ENCODE results near the gene POLE2. TPM values are rescaled to one million over a fixed set of nuclear protein-coding genes. Genes with fewer than 3 reads are reported as not detected.
A peak's percentile ranks its signal among the peaks of the same experiment; 100 is the strongest.

POLE2 gene
- total and polyA plus RNA-seq, 2 of the 13 experiments (the other 11 are each of a cell fraction or from before 2014, with no cell fraction given) = 16.6 to 37.0 TPM

DNA sequence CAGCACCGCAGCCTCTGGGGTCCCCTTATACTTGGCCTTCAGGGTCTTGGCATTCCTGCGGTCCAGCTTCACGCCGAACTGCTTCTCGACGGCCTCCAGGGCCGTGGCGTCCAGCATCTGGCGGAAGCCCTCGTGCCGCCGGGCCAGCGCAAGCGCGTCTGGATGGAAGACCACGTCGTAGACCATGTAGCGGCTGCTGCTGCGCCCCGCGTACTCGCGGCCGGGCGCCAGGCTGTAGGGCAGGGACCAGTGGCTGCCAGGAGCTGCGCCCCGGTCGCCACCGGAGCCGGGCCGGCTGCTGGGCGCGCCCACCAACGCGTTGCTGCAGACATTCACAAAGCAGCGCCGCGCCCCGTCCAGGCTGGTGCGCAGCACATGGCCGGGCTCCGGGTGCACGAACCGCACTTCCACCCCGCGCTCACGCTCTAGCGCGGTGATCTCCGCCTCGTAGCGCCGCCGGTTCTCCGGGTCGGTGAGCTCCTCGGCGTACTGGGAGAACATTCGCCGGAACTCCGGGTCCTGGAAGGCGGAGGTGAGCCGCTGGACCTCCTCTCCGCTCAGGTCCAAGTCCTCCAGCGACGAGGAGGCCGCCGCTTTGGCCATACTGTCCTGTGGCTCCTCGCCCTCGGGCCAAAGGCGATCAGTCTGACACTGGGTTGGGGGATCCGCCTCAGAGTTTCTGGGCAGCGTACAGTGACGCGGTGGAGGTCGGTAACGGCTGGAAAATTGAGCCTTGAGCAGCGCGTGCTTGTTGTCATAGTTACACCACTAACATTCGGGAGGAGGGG lies 53.3 kb downstream of the POLE2 start, which contains the start of gene DNAAF2 (continued):
- TF ChIP-seq REST (IDR thresholded peaks at IDR 0.05; ENCODE audit: borderline replicate concordance in 1 of 2, low read depth in 1 of 2, low read length in 2 of 2) (no peak), HOXA5 (CRISPR knock-in tag; IDR thresholded peaks at IDR 0.05) (no peak), RBAK (CRISPR knock-in tag; IDR thresholded peaks at IDR 0.05) (no peak), ZNF577 (CRISPR knock-in tag; IDR thresholded peaks at IDR 0.05; ENCODE audit: borderline replicate concordance, low read depth) (no peak), ZNF18 (CRISPR knock-in tag; IDR thresholded peaks at IDR 0.05; ENCODE audit: insufficient replicate concordance) (peak; percentile 65), IKZF4 (CRISPR knock-in tag; IDR thresholded peaks at IDR 0.05; ENCODE audit: borderline replicate concordance, low read depth, not compliant biosample characterization) (no peak), ZNF138 (CRISPR knock-in tag; IDR thresholded peaks at IDR 0.05; ENCODE audit: low read depth) (peak; percentile 94), ZNF605 (CRISPR knock-in tag; IDR thresholded peaks at IDR 0.05) (0 out of 2 replicates have a peak, but pooled peaks have one; percentile 11)
- TF ChIP-seq, protein P1, sequence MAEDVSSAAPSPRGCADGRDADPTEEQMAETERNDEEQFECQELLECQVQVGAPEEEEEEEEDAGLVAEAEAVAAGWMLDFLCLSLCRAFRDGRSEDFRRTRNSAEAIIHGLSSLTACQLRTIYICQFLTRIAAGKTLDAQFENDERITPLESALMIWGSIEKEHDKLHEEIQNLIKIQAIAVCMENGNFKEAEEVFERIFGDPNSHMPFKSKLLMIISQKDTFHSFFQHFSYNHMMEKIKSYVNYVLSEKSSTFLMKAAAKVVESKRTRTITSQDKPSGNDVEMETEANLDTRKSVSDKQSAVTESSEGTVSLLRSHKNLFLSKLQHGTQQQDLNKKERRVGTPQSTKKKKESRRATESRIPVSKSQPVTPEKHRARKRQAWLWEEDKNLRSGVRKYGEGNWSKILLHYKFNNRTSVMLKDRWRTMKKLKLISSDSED (CRISPR knock-in tag; IDR thresholded peaks at IDR 0.05) = 0 out of 2 replicates have a peak, but pooled peaks have one; percentile 30
- TF ChIP-seq, protein P2, sequence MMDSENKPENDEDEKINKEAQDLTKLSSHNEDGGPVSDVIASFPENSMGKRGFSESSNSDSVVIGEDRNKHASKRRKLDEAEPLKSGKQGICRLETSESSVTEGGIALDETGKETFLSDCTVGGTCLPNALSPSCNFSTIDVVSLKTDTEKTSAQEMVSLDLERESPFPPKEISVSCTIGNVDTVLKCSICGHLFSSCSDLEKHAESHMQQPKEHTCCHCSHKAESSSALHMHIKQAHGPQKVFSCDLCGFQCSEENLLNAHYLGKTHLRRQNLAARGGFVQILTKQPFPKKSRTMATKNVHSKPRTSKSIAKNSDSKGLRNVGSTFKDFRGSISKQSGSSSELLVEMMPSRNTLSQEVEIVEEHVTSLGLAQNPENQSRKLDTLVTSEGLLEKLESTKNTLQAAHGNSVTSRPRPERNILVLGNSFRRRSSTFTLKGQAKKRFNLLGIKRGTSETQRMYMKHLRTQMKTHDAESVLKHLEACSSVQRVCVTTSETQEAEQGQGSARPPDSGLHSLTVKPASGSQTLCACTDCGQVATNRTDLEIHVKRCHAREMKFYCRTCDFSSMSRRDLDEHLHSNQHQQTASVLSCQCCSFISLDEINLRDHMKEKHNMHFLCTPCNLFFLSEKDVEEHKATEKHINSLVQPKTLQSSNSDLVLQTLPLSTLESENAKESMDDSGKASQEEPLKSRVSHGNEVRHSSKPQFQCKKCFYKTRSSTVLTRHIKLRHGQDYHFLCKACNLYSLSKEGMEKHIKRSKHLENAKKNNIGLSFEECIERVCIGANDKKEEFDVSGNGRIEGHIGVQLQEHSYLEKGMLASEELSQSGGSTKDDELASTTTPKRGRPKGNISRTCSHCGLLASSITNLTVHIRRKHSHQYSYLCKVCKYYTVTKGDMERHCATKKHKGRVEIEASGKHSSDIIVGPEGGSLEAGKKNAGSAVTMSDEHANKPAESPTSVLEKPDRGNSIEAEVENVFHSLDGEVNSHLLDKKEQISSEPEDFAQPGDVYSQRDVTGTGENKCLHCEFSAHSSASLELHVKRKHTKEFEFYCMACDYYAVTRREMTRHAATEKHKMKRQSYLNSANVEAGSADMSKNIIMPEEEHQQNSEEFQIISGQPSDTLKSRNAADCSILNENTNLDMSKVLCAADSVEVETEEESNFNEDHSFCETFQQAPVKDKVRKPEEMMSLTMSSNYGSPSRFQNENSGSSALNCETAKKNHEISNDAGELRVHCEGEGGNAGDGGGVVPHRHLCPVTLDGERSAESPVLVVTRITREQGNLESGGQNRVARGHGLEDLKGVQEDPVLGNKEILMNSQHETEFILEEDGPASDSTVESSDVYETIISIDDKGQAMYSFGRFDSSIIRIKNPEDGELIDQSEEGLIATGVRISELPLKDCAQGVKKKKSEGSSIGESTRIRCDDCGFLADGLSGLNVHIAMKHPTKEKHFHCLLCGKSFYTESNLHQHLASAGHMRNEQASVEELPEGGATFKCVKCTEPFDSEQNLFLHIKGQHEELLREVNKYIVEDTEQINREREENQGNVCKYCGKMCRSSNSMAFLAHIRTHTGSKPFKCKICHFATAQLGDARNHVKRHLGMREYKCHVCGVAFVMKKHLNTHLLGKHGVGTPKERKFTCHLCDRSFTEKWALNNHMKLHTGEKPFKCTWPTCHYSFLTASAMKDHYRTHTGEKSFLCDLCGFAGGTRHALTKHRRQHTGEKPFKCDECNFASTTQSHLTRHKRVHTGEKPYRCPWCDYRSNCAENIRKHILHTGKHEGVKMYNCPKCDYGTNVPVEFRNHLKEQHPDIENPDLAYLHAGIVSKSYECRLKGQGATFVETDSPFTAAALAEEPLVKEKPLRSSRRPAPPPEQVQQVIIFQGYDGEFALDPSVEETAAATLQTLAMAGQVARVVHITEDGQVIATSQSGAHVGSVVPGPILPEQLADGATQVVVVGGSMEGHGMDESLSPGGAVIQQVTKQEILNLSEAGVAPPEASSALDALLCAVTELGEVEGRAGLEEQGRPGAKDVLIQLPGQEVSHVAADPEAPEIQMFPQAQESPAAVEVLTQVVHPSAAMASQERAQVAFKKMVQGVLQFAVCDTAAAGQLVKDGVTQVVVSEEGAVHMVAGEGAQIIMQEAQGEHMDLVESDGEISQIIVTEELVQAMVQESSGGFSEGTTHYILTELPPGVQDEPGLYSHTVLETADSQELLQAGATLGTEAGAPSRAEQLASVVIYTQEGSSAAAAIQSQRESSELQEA (CRISPR knock-in tag; IDR thresholded peaks at IDR 0.05; ENCODE audit: not compliant biosample characterization) = peak; percentile 34
- TF ChIP-seq, protein P3, sequence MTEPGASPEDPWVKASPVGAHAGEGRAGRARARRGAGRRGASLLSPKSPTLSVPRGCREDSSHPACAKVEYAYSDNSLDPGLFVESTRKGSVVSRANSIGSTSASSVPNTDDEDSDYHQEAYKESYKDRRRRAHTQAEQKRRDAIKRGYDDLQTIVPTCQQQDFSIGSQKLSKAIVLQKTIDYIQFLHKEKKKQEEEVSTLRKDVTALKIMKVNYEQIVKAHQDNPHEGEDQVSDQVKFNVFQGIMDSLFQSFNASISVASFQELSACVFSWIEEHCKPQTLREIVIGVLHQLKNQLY (CRISPR knock-in tag; IDR thresholded peaks at IDR 0.05) = 0 out of 2 replicates have a peak, but pooled peaks have one; percentile 2
